Activated CD4-positive, alpha-beta memory T cell treated with anti-CD3 and anti-CD28 coated beads, Interleukin-2, amount 10 ng/mL, durations not matched to agents 7 days and 5 days (primary cell): ENCODE measurements around the gene CFD. TPM values are rescaled to one million over a fixed set of nuclear protein-coding genes. Genes with fewer than 3 reads are reported as not detected.

Experiments used
- CTCF ChIA-PET: fragments of 350-600 bp; sonication (Branson Sonifier 250); formaldehyde crosslinking; loops from one replicate; lab custom pipeline; 2021; ENCODE audit warnings: antibody characterized with exemption, inconsistent platforms; lab: Charles Lee
- POLR2A ChIA-PET: fragments of 350-600 bp; sonication (Branson Sonifier 250); formaldehyde crosslinking; loops from one replicate; lab custom pipeline; 2021; ENCODE audit warnings: antibody characterized with exemption; lab: Charles Lee
- DNase-seq: peaks from one replicate; pipeline ENCODE4 v3.0.0-alpha.2; 2020
- H3K27ac Mint-ChIP-seq: one replicate; pipeline ENCODE4 v1.8.0; 2021; ENCODE audit warnings: mild to moderate bottlenecking, mixed read lengths
- H3K27me3 Mint-ChIP-seq: one replicate; pipeline ENCODE4 v1.8.0; 2021; ENCODE audit warnings: mixed read lengths
- H3K36me3 Mint-ChIP-seq: one replicate; pipeline ENCODE4 v1.8.0; 2021; ENCODE audit warnings: low read depth, mixed read lengths
- H3K4me1 Mint-ChIP-seq: one replicate; pipeline ENCODE4 v1.8.0; 2021; ENCODE audit warnings: mixed read lengths
- H3K4me3 Mint-ChIP-seq: one replicate; pipeline ENCODE4 v1.8.0; 2021; ENCODE audit warnings: mild to moderate bottlenecking, mixed read lengths
- H3K9me3 Mint-ChIP-seq: one replicate; pipeline ENCODE4 v1.8.0; 2021; ENCODE audit warnings: mixed read lengths
- total RNA-seq, 2 experiments: library from RNA; stranded (reverse); gene quantifications; one replicate each; pipeline ENCODE4 v1.2.3, GENCODE V29; 2021

CFD gene
- total RNA-seq, 2 experiments from 2014 or later = 0.78 to 1.6 TPM

DNA sequence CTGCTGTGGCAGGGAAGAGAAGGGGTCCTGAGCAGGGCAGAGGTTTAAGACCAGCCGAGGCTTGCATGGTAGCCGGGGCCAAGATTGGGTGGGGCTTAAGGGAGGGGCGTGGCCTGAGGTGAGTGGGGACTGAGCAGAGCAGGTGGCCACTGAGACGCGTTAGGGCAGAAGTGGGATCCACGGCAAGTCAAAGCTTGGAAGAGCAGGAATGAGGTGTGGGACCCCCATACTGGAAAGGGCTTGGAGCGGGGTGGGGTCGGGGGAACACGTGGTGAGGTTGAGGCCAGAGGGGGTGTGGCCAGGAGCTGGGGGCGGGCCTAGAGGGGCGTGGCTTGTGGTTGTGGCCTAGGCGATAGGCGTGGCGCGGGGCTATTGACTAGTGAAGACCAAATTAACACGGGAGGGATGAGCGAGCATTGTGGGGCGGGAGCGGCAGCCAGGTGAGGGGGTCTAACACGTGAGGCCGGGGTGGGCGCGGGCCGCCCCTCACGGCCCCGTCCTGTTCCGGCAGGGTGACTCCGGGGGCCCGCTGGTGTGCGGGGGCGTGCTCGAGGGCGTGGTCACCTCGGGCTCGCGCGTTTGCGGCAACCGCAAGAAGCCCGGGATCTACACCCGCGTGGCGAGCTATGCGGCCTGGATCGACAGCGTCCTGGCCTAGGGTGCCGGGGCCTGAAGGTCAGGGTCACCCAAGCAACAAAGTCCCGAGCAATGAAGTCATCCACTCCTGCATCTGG, 3.3 kb downstream of the CFD start:
- DNase-seq = peak; percentile 86
- ChIA-PET POLR2A (interaction anchor here (1.0 to 3.5 kb wide), 7 partner anchors 31 to 406 kb away, joined by 3 to 17 read pairs (median 8); partner anchors contain the start of genes CIRBP, MED16, RNU6-9 and WDR18), CTCF (interaction anchor here (0.7 to 2.8 kb wide), 13 partner anchors 30 to 381 kb away, joined by 3 to 37 read pairs (median 8); partner anchors contain the start of genes KISS1R, MED16, R3HDM4 and RNU6-9)
- Mint-ChIP-seq H3K4me3 (peak overlapping the region; percentile 68), H3K27ac (peak overlapping the region; percentile 79), H3K27me3 (peaks cover 10% of the 10 kb centered on the region), H3K36me3 (peaks cover 5% of the 10 kb centered on the region), H3K9me3 (no peaks in the 10 kb centered on the region), H3K4me1 (peaks cover 21% of the 10 kb centered on the region)

DNA sequence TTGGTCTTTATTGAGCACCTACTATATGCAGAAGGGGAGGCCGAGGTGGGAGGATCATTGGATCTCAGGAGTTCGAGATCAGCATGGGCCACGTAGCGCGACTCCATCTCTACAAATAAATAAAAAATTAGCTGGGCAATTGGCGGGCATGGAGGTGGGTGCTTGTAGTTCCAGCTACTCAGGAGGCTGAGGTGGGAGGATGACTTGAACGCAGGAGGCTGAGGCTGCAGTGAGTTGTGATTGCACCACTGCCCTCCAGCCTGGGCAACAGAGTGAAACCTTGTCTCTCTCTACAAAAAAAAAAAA, 3.8 kb downstream of the CFD start:
- CTCF ChIA-PET = interaction anchor here (0.7 to 2.8 kb wide), 23 partner anchors 9 to 381 kb away, joined by 3 to 37 read pairs (median 4); partner anchors contain the start of genes FSTL3, KISS1R, MED16 and R3HDM4
- H3K36me3 Mint-ChIP-seq = peaks cover 7% of the 10 kb centered on the region
- H3K9me3 Mint-ChIP-seq = no peaks in the 10 kb centered on the region
- H3K4me3 Mint-ChIP-seq = peak overlapping the region; percentile 68
- peak overlapping the region; percentile 79 for H3K27ac Mint-ChIP-seq
- no peak for DNase-seq
- H3K4me1 Mint-ChIP-seq = peaks cover 20% of the 10 kb centered on the region
- POLR2A ChIA-PET = interaction anchor here (0.6 to 3.5 kb wide), 11 partner anchors 8 to 406 kb away, joined by 3 to 17 read pairs (median 6); partner anchors contain the start of genes CIRBP, MED16, RNU6-9 and WDR18
- H3K27me3 Mint-ChIP-seq = peaks cover 10% of the 10 kb centered on the region

DNA sequence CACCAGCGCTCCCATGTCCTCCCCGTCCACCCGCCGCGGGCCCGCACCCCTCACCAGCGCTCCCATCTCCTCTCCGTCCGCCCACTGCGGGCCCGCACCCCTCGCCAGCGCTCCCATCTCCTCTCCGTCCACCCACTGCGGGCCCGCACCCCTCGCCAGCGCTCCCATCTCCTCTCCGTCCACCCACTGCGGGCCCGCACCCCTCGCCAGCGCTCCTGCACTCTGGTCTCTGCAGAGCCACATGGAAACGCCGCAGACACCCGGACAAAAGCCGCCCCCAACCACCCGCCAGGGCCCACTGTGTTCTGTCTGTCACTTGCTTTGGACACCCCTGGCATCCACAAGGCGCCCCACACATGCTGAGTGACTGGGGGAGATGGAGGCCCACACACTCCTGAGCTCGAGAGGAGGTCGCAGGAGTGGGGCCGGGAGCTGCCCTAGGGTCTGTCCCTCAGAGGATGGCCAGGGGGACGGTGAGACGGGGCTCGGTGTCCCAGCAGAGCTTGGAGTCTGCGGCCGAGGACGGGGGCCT, 7.4 kb downstream of the CFD start:
- CTCF ChIA-PET = no interaction called here
- H3K36me3 Mint-ChIP-seq = peaks cover 21% of the 10 kb centered on the region

DNA sequence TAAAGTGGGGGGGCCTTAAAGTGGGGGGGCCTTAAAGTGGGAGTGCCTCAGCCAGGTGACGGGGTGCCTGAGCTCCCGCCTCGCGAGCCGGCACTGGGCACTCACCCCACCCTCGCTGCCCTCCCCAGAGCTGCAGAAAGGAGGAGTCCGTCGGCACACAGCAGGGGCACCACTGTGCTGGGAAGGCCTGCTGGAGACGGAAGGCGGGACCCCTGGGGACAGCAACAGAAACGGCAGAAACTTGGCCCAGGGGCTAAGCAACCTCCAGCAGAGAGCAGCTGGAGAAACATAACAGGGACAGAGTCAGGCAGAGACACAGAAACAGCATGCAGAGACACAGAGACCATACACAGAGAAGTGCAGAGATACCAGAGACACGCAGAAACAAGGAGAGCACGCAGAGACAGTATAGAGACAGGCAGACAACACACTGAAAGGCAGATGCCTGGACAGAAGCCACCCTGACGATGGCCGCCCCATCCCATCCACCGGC, 7.9 kb downstream of the CFD start:
- Mint-ChIP-seq H3K4me1 (peaks cover 24% of the 10 kb centered on the region), H3K27ac (no peak overlapping the region), H3K36me3 (peaks cover 21% of the 10 kb centered on the region), H3K27me3 (no peaks in the 10 kb centered on the region), H3K9me3 (no peaks in the 10 kb centered on the region), H3K4me3 (no peak overlapping the region)
- ChIA-PET POLR2A (interaction anchor here (0.6 kb wide), 1 partner anchor 26 kb away, joined by 4 read pairs; the partner anchor contains the start of genes MED16 and RNU6-9), CTCF (no interaction called here)
- DNase-seq = no peak

More for the DNA sequence above, 7.4 kb downstream of the CFD start:
- Mint-ChIP-seq H3K27me3 (no peaks in the 10 kb centered on the region), H3K27ac (no peak overlapping the region), H3K4me1 (peaks cover 19% of the 10 kb centered on the region), H3K4me3 (no peak overlapping the region), H3K9me3 (no peaks in the 10 kb centered on the region)
- POLR2A ChIA-PET = interaction anchor here (0.6 to 1.1 kb wide), 2 partner anchors 26 to 43 kb away, joined by 3 to 4 read pairs; partner anchors contain the start of genes MED16 and RNU6-9
- no peak for DNase-seq

DNA sequence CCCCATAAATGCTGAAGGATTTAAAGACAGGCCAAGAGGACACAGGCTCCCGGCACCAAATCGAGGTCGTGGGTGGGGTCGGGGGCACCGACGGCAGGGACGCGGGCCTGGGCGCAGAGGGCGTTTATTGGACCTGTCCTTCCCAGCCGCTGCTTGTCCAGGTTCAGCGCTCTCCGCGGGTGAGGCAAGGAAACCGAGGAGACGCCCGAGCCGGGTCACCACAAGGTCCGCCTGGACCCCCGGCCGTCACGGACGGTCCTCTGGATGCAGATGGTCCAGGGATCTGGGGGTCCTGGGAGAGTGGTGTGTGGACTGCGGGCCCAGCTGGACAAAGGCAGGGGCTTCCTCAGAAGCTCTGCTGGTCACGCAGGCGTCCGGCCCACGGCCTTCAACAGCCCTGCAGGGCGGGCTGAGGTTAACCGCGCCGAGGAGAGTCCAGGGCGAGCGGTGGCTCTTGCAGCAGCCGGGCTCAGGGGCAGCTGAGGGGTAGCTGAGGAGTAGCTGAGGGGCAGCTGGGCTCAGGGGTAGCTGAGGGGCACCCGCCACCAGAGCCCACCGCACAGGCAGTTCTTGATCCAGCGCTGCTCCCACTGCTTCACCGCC, 8.5 kb downstream of the CFD start:
- POLR2A ChIA-PET = no interaction called here
- Mint-ChIP-seq H3K4me1 (peaks cover 22% of the 10 kb centered on the region), H3K27me3 (no peaks in the 10 kb centered on the region)

DNA sequence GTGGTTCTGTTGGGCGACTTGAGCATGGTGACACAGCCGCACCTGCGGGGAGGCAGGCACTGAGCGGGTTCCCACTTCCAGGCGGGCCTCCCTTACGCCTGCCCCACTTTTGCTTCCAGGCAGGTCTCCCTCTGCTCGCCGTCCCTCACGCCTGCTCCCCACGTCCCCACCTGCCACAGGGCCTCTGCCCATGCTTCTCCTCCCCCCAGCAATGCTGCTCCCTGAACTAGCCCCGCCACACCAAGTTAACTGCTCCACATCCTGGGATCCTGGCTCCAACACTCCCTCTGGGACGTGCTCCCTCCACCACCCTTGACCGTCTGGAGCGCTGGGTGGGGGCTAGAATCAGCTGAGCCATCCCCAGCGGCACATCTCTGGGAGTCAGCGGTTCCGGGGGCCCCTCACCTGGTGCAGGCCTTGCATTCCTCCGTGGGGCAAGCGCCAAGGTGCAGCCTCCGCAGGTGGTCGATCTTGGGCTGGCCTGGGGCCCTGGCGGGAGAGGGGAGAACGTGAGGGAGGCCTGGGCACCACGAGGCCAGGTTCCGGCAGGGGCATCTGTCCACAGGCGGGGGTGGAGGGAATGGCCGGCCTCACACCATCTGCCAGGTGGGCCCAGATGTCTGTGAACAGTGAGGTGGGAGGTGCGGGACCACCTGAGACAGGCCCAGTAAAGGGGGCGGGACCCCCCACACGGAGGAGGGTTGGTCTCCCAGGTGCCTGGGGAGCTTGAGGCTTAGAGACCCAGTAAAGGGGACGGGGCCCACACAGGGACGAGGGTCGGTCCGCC, 9.2 kb downstream of the CFD start:
- H3K9me3 Mint-ChIP-seq = no peaks in the 10 kb centered on the region
- peaks cover 23% of the 10 kb centered on the region for H3K36me3 Mint-ChIP-seq
- ChIA-PET POLR2A (no interaction called here), CTCF (no interaction called here)
- H3K27me3 Mint-ChIP-seq = no peaks in the 10 kb centered on the region
- DNase-seq = no peak
- H3K27ac Mint-ChIP-seq = no peak overlapping the region
- H3K4me1 Mint-ChIP-seq = peaks cover 16% of the 10 kb centered on the region
- H3K4me3 Mint-ChIP-seq = no peak overlapping the region

More for the DNA sequence above, 8.5 kb downstream of the CFD start:
- DNase-seq = no peak
- CTCF ChIA-PET = no interaction called here
- Mint-ChIP-seq H3K9me3 (no peaks in the 10 kb centered on the region), H3K36me3 (peaks cover 23% of the 10 kb centered on the region), H3K4me3 (no peak overlapping the region), H3K27ac (no peak overlapping the region)

DNA sequence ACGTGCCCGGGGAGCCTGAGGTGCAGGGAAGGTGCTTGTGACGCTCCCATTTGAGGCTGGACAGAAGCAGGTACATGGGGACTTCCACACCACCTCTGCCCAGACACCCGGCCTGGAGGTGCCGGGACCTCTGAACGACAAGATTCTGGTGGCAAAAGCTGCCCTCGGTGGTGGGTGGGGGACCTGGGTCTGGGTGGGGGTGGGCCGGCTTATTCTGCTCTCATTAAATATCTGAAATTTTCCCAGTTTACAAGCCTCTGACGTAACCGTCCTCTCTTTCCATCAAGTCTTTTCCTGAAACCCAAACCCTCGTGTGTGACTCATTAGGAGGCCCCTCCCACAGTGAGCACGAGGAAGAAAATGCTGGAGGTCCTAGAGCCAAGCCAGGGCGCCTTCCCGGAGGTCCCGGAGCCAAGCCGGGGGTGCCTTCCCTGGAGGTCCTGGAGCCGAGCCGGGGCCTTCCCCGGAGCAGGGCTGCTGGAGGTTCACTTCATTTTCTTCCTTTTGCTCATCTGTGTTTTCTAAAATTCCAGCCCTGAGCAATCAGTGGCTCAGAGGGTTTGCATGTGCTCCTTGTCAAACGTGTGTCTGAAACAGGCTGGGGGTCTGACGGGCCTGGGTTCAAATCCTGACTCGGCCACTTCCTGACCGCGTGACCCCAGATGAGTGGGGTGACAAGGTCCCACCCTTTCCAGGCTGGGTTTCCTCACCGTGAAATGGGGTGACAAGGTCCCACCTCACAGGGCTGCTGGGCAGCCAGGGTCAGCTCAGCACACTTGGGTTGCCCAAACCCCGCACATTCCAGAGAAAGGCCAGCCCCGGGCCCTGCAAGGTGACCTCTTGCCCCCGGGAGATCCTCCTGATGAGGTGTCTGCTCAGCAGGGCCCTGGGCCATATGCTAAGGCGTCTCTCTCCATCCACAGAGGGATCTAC, 10.0 kb downstream of the CFD start:
- POLR2A ChIA-PET = no interaction called here

DNA sequence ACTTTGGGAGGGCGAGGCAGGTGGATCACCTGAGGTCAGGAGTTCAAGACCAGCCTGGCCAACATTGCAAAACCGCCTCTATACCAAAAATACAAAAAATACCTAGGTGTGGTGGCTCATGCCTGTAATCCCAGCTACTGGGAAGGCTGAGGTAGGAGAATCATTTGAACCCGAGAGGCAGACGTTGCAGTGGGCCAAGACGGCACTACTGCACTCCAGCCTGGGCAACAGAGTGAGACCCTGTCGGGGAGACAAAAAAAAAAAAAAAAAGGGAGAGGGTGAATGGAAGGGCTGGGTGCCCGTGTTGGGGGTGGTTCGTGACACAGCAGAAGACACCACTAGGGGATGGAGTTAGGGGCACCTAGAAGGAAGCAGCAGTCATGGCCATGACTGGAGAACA, 10.8 kb downstream of the CFD start:
- H3K27ac Mint-ChIP-seq = peak overlapping the region; percentile 6
- H3K27me3 Mint-ChIP-seq = no peaks in the 10 kb centered on the region
- ChIA-PET CTCF (no interaction called here), POLR2A (no interaction called here)
- peaks cover 13% of the 10 kb centered on the region for H3K4me1 Mint-ChIP-seq
- H3K36me3 Mint-ChIP-seq = peaks cover 23% of the 10 kb centered on the region
- H3K4me3 Mint-ChIP-seq = no peak overlapping the region
- DNase-seq = no peak
- H3K9me3 Mint-ChIP-seq = no peaks in the 10 kb centered on the region

More for the DNA sequence above, 10.0 kb downstream of the CFD start:
- Mint-ChIP-seq H3K27ac (no peak overlapping the region), H3K4me3 (no peak overlapping the region), H3K36me3 (peaks cover 23% of the 10 kb centered on the region), H3K27me3 (no peaks in the 10 kb centered on the region), H3K9me3 (no peaks in the 10 kb centered on the region), H3K4me1 (peaks cover 13% of the 10 kb centered on the region)
- DNase-seq = no peak
- CTCF ChIA-PET = no interaction called here

DNA sequence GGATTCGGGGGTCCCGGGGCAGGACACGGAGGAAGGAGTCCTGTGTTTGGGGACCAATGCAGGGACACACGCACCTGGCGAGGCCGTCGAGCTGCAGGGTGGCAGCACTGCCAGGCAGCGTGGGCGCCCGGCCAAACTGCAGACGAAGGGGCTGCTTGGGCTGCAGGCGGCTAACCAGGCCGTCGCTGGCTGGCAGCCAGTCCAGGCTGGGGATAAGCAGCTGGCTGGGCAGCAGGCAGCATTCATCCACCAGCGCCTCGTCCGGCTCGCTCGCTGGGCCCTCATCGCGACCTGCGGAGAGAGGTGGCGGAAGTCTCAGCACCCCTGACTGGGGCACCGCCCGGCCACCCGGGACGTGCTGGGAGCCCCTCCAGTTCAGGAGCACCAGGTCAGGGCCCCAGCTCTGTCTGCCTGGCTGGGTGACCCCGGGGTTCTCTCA, 11.5 kb downstream of the CFD start:
- no peak for DNase-seq
- no peaks in the 10 kb centered on the region for H3K27me3 Mint-ChIP-seq
- H3K4me1 Mint-ChIP-seq = peaks cover 11% of the 10 kb centered on the region
- no peak overlapping the region for H3K27ac Mint-ChIP-seq
- ChIA-PET POLR2A (no interaction called here), CTCF (no interaction called here)
- peaks cover 23% of the 10 kb centered on the region for H3K36me3 Mint-ChIP-seq
- H3K4me3 Mint-ChIP-seq = no peak overlapping the region
- H3K9me3 Mint-ChIP-seq = no peaks in the 10 kb centered on the region

DNA sequence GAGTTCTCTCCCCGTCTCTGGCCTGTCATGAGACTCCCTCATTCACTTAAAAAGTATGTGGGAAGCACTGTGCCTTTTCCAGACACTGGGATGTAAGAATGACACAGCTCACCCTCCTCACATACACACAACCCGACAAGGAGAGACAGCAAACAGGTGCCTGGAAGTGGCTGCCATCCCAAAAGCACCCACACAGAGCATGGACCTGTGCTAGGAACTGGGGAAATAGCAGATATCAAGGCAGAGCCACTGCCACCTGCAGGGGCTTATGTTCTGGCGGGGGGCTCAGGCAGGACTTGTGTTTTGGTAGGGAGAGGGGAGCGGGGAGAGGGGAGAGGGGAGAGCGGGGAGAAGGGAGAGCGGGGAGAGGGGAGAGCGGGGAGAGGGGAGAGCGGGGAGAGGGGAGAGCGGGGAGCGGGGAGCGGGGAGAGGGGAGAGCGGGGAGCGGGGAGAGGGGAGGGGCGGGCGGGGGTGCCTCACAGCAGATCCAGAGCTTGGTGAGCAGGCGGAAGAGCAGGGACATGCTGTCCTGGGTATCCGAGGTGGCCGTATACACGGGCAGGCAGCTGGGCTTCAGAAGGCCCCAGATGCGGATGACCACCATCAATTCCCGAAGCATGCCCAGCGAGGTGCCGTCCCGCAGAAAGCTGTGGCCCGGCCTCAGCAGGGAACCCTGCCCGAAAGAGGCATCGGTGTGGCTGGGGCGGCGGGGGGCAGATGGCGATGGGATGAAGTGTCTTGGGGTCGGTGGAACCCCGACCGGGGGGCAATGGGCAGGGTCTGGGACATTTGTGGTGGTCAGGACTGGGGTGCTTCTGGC, 12.2 kb downstream of the CFD start:
- Mint-ChIP-seq H3K4me3 (peak overlapping the region; percentile 71), H3K27me3 (no peaks in the 10 kb centered on the region), H3K9me3 (no peaks in the 10 kb centered on the region), H3K27ac (peak overlapping the region; percentile 89), H3K4me1 (peaks cover 11% of the 10 kb centered on the region), H3K36me3 (peaks cover 23% of the 10 kb centered on the region)
- CTCF ChIA-PET = interaction anchor here (0.6 to 1.1 kb wide), 2 partner anchors 8 to 125 kb away, joined by 3 to 8 read pairs; no protein-coding TSS in a partner anchor
- POLR2A ChIA-PET = interaction anchor here (0.8 to 2.6 kb wide), 7 partner anchors 8 to 403 kb away, joined by 3 to 16 read pairs (median 4); partner anchors contain the start of genes CIRBP, FAM174C, MED16 and RNU6-9
- no peak for DNase-seq
